Fibroblast of lung (primary cell): ENCODE results near the gene KLHL29. TPM values are rescaled to one million over a fixed set of nuclear protein-coding genes. Genes with fewer than 3 reads are reported as not detected.
A peak's percentile ranks its signal among the peaks of the same experiment; 100 is the strongest.

Experiments
- DNase-seq, 2 donors: peaks; one replicate each; pipeline versions ENCODE4 v3.0.0 to v3.0.0-alpha.2; 2010; ENCODE audit warnings: low read depth in 2 of 2
- H2AFZ ChIP-seq: 2 replicates; pipeline ENCODE4 v1.5.1; 2012; ENCODE audit warnings: low read length, control low read depth, inconsistent platforms
- H3K27ac ChIP-seq: 2 replicates; pipeline ENCODE4 v1.5.1; 2011; ENCODE audit warnings: low read length, control low read depth; ENCODE audit not compliant: insufficient read depth
- H3K27me3 ChIP-seq: 2 replicates; pipeline ENCODE4 v1.5.1; 2011; ENCODE audit warnings: mild to moderate bottlenecking, low read length; ENCODE audit not compliant: control insufficient read depth, insufficient read depth
- H3K36me3 ChIP-seq: 2 replicates; pipeline ENCODE4 v1.5.1; 2011; ENCODE audit warnings: low read length; ENCODE audit not compliant: control insufficient read depth, insufficient read depth
- H3K4me1 ChIP-seq: 2 replicates; pipeline ENCODE4 v1.5.1; 2011; ENCODE audit warnings: low read length; ENCODE audit not compliant: control insufficient read depth, insufficient read depth; ENCODE audit errors: extremely low read depth
- H3K4me2 ChIP-seq: 2 replicates; pipeline ENCODE4 v1.5.1; 2011; ENCODE audit warnings: low read length, control low read depth; ENCODE audit not compliant: insufficient read depth; ENCODE audit errors: extremely low read depth
- H3K4me3 ChIP-seq, 4 experiments: fragments of 200-600 bp in 1 of 4; sonication (generic) in 1 of 4; replicated peaks in 1 of 4; 2 replicates each; pipeline ENCODE4 v1.5.1; 2011 to 2016; ENCODE audit warnings: low read length in 4 of 4, low read depth in 3 of 4, mild to moderate bottlenecking in 3 of 4, control low read depth in 2 of 4, inconsistent platforms in 1 of 4, mixed read lengths in 1 of 4; ENCODE audit not compliant: insufficient read depth in 1 of 4; ENCODE audit errors: control extremely low read depth in 1 of 4
- H3K79me2 ChIP-seq: 2 replicates; pipeline ENCODE4 v1.5.1; 2012; ENCODE audit warnings: mild to moderate bottlenecking, low read length, inconsistent platforms; ENCODE audit not compliant: control insufficient read depth, insufficient read depth
- H3K9ac ChIP-seq: 2 replicates; pipeline ENCODE4 v1.5.1; 2011; ENCODE audit warnings: mild to moderate bottlenecking, low read length, control low read depth; ENCODE audit not compliant: insufficient read depth
- H3K9me3 ChIP-seq: 2 replicates; pipeline ENCODE4 v1.5.1; 2012; ENCODE audit warnings: low read depth, low read length; ENCODE audit not compliant: control insufficient read depth, insufficient read depth
- H4K20me1 ChIP-seq: 2 replicates; pipeline ENCODE4 v1.5.1; 2011; ENCODE audit warnings: low read length; ENCODE audit not compliant: control insufficient read depth, insufficient read depth; ENCODE audit errors: extremely low read depth
- EZH2 ChIP-seq: IDR thresholded peaks from 2 replicates; pipeline ENCODE4 v1.5.1; 2012; ENCODE audit warnings: low read length, control low read depth, mild to moderate bottlenecking; ENCODE audit errors: missing control alignments
- polyA plus RNA-seq, 2 donors: library from polyadenylated mRNA; depleted of rRNA in 1 of 2; stranded (reverse) in 1 of 2; unstranded in 1 of 2; fragments of >200 nt; gene quantifications; 2 replicates each; pipeline ENCODE4 v1.2.1, GENCODE V29; 2011 to 2012; ENCODE audit warnings: missing spikeins in 1 of 2
- total RNA-seq: library from RNA; depleted of rRNA; stranded (reverse); fragments of >200 nt; gene quantifications from 2 replicates; pipeline ENCODE4 v1.2.1, GENCODE V29; 2014
- TF ChIP-seq, protein P1 (sequence below), 2 donors: IDR thresholded peaks in 1 of 2; conservative IDR thresholded peaks in 1 of 2; 1 replicate in 1 of 2; 2 replicates in 1 of 2; pipeline ENCODE4 v1.5.1; 2011 to 2012; ENCODE audit warnings: low read length in 2 of 2, control low read depth in 1 of 2, inconsistent platforms in 1 of 2, low read depth in 1 of 2, mild to moderate bottlenecking in 1 of 2

The KLHL29 gene
- total and polyA plus RNA-seq, 2 donors (not counting 1 experiment from before 2014, with no cell fraction given) = 7.1 to 7.9 TPM

DNA sequence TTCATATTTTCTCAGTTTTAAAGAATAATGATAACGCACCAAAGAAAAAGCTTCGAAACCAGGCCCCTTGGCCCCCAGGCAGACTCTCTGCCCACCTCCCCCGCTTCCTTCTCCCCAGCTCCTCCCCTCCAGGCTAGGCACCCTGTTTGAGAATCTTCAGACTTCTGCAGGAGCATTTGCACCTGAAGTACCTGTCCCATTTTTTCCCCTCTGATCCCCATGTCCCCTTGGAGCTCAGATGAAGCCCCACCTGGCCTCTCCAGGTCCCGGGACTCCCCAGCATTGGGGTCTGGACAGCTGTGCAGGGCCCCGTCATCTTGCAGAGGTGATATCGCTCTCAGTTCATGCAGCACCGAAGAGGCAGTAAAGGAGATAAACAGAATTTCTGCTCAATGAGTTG lies 35.5 kb upstream of the KLHL29 start:
- Histone ChIP-seq H3K27ac (no peak overlapping the region), H3K9ac (no peak overlapping the region), H3K4me2 (no peak overlapping the region), H3K9me3 (no peaks in the 10 kb centered on the region), H3K79me2 (no peaks in the 10 kb centered on the region), H4K20me1 (no peaks in the 10 kb centered on the region), H3K4me3 (no peak overlapping the region), H3K27me3 (peaks cover 2% of the 10 kb centered on the region), H3K4me1 (peaks cover 2% of the 10 kb centered on the region), H3K36me3 (no peaks in the 10 kb centered on the region), H2AFZ (no peak overlapping the region)
- DNase-seq = no peak
- TF ChIP-seq, protein P1, sequence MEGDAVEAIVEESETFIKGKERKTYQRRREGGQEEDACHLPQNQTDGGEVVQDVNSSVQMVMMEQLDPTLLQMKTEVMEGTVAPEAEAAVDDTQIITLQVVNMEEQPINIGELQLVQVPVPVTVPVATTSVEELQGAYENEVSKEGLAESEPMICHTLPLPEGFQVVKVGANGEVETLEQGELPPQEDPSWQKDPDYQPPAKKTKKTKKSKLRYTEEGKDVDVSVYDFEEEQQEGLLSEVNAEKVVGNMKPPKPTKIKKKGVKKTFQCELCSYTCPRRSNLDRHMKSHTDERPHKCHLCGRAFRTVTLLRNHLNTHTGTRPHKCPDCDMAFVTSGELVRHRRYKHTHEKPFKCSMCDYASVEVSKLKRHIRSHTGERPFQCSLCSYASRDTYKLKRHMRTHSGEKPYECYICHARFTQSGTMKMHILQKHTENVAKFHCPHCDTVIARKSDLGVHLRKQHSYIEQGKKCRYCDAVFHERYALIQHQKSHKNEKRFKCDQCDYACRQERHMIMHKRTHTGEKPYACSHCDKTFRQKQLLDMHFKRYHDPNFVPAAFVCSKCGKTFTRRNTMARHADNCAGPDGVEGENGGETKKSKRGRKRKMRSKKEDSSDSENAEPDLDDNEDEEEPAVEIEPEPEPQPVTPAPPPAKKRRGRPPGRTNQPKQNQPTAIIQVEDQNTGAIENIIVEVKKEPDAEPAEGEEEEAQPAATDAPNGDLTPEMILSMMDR (conservative IDR thresholded peaks at IDR 0.05 in 1 of 2, IDR thresholded peaks at IDR 0.05 in 1 of 2; ENCODE audit: low read depth in 1 of 2, low read length in 2 of 2) = no peak
- no peak for TF ChIP-seq EZH2

DNA sequence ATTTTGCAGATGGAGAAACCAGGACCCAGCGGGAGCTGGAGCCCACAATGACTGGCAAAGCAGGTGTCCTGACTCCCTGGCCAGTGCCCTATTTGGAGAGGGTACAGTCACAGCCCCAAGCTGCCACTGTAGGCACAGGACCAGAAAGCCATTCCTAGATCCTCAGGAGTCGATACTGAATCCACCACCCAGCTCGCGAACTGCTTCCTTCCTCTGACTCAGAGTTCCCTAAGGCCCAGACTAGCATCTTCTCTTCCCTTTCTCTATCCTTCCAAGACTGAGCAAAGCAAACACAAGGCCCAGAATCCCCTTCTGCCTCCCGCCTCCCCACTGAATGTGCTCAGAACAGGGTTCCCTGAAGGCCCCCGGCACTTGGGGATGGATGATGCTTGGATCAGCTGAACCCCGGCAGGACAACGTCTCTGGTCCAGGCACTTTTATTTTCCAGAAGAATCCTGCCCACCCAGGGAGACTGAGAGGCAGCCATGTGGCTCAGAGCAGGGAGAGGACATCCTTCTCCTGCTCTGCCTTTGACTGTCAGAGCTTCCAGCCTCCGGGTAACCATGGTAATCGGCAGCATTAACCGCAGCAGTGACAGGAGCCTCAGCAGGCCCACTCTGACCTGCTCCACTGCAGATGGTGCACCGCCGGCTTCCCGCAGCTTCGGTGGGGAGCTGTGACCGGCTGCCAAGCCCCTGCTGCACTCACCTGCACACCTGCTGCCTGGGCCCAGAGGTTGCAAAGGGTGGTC lies 34.8 kb upstream of the KLHL29 start:
- H3K4me2 ChIP-seq = no peak overlapping the region
- H3K36me3 ChIP-seq = no peaks in the 10 kb centered on the region
- peaks cover 2% of the 10 kb centered on the region for H3K27me3 ChIP-seq
- H3K79me2 ChIP-seq = no peaks in the 10 kb centered on the region
- H3K9ac ChIP-seq = no peak overlapping the region
- DNase-seq = no peak
- H3K4me3 ChIP-seq = no peak overlapping the region
- peaks cover 2% of the 10 kb centered on the region for H3K4me1 ChIP-seq
- no peak for TF ChIP-seq EZH2
- TF ChIP-seq, protein P1 (conservative IDR thresholded peaks at IDR 0.05 in 1 of 2, IDR thresholded peaks at IDR 0.05 in 1 of 2; ENCODE audit: low read depth in 1 of 2, low read length in 2 of 2) = no peak
- H3K9me3 ChIP-seq = no peaks in the 10 kb centered on the region
- no peaks in the 10 kb centered on the region for H4K20me1 ChIP-seq
- H3K27ac ChIP-seq = no peak overlapping the region
- H2AFZ ChIP-seq = no peak overlapping the region

DNA sequence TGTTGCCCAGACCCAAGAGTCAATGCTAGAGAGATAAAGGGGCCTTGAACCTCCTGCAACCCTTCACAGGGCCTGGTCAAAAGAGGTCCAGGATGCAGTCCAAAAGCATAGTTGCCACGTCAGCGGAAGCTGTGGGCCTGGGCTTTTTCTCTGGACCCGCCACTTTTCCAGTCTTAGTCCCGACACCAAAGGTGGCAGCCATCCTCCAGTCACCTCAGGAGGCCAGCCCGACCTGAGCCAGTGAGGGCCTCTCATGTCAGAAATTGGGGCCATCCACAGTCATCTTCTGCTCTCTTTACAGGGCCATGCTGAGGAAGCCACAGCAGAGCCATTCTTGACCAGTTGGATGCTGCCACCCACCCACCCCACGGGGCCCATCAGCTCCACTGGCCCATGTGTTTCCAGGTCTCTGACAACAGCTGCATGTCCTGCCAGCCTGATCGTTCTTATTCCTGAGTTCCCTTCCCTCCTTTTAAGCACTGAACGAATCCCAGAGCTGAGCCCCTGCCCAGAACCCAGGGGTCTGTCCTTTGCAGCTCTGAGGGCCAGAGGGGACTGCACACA lies 34.1 kb upstream of the KLHL29 start:
- H4K20me1 ChIP-seq = no peaks in the 10 kb centered on the region
- no peaks in the 10 kb centered on the region for H3K9me3 ChIP-seq
- no peak overlapping the region for H3K4me3 ChIP-seq
- peak overlapping the region; percentile 45 for H2AFZ ChIP-seq
- H3K4me2 ChIP-seq = no peak overlapping the region
- H3K9ac ChIP-seq = no peak overlapping the region
- peaks cover 2% of the 10 kb centered on the region for H3K4me1 ChIP-seq
- H3K27me3 ChIP-seq = peaks cover 2% of the 10 kb centered on the region
- H3K27ac ChIP-seq = no peak overlapping the region
- no peaks in the 10 kb centered on the region for H3K79me2 ChIP-seq
- H3K36me3 ChIP-seq = no peaks in the 10 kb centered on the region
- no peak for DNase-seq
- TF ChIP-seq, protein P1 (conservative IDR thresholded peaks at IDR 0.05 in 1 of 2, IDR thresholded peaks at IDR 0.05 in 1 of 2; ENCODE audit: low read depth in 1 of 2, low read length in 2 of 2) = no peak
- TF ChIP-seq EZH2 = no peak
